Sciatic nerve (tissue), 2 donors: ENCODE results near the gene ZNF221. TPM values are rescaled to one million over a fixed set of nuclear protein-coding genes. Genes with fewer than 3 reads are reported as not detected.
"Not testable (repeated sequence)": the region's sequence is repeated elsewhere in the genome, so short reads cannot be mapped to it uniquely, and the experiment has no call there.

Experiments
- ATAC-seq: fragments of 200-7000 bp; cut with Tn5 transposase; one replicate; pipeline ENCODE4 v1.9.1; 2020; ENCODE audit warnings: mild to moderate bottlenecking, moderate library complexity
- DNase-seq: peaks from one replicate; pipeline ENCODE4 v3.0.0-alpha.2; 2020; ENCODE audit warnings: low spot score
- intact Hi-C: fragments of 100-400 bp; cut with DNase I; formaldehyde crosslinking; loops from one replicate; pipeline ENCODE4 v1.14.2; 2022
- total RNA-seq: library from RNA; stranded (reverse); fragmentation: NEBNext Ultra II Directional; extraction: Animal tissue kit (Norgen Biotek cat#: 25700); gene quantifications from one replicate; pipeline ENCODE4 v1.2.1, GENCODE V29; 2021
- donor health status: DM: no; HTN: no; CAD: no.
- donor health status: DM: no; HTN: no; CAD: no.

Gene ZNF221
- total RNA-seq = 12.2 TPM

DNA sequence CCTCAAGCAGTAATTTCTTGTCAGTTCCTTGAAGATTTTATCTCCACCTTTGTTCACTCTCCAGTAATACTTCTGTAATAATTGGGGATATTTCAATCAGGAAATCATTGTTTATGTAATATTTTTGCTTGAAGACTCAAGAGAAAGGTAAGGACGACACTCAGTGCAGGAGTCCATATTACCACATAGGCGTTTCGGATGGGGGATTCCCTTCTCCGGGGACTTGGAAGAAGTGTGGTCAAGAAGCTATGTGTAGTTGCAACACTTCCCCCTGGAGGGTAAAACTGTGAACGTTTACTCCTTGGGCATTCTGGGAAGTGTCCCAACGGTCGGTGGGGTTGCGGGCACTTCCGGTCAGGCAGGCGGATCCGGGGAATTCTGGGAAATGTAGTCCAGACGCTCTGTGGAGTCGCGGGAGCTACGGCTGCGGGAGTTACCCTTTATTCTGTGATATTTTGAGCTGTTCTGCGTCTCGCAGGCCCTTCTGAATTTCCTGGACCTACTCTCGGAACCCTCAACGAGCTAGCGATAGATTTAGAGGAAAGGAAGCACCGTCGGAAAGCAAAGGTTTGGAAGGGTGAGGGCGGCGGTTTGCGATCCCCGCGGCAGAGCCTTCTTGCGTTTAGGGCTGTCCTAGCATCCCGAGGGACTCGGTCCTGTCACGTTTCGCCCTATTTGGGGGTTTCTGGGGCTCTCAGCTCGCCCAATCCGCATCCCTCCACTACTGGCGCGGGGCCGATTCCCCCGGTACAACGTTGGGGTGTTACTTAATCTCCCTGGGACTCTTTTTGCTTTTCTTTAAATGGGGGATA is at the start of gene ZNF221:
Gene ZNF221 (plus strand): TSS at position 395 of the 812 bp plus-strand sequence. CDS start 11,499 bp downstream, outside the sequence.
- intact Hi-C loops = no loop called here
- DNase-seq (peak; percentile 92), ATAC-seq (peak; percentile 100)

DNA sequence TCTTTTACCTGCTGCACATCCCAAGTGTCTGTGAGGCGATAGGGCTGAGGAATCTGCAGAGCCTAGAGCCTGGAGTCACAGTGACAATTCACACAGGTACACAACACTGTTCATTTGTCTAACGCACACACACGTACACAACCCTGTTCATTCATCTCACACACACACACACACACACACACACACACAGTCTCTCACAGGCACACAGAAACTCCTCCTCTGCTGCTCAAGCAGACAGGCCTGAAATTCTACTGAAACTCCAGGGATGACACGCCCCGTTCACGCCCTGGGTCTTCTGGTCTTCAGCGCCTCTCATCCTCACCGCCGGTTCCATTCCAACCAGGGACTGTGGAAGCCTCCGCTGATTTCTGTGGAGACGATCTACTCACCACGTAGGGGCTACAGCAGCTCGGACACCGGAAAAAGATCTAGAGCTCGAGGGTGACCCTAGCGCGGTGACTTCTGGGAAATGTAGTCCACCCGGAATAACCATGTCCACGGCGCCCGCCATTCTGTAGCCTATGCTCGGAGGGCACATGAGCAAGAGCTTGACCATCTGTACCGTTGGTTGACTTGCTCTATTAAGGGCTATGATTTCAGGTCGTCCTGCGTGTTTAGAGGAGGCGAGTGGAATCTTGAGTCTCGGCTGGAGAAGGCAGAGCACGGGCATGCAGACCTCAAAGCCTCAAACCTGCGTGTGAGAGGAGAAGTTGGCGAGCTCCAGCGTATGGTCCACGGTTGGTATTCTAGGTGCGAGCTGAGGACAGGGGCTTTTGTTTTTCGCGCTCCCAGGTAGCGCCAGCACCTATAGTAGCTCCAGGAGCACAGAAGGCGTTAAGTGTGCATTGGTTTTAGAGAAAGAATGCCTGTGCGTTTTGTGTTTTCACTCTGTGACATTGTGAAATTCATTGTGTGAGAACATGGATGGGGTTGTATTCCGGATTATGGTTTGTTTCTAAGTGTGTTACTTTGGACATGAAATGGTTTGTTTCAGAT is 49.3 kb upstream of the ZNF221 start:
- DNase-seq (peak; percentile 86), ATAC-seq (peak; percentile 98)
- intact Hi-C loops = no loop called here

DNA sequence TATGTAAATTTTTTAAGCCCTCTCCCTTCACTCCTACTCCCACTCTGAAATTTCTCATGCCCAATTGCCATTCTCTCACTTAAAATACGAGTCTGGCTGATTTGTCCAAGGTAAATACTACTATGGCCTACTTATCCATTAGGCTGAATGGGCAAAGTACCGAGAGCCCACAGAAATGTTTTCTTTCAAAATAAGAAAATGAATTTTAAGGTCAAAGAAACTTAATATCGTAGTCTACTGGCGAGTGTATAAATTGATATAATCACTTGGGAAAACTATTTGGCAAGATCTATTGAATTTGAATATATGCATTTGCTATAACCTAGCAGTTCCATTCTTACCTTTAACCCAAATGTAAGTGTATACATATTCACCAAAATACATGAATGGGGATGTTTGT is 48.6 kb upstream of the ZNF221 start:
- DNase-seq (no peak), ATAC-seq (no peak)
- intact Hi-C loops = no loop called here

- DNase-seq (no peak), ATAC-seq (no peak)
- intact Hi-C loops = no loop called here
Measured at GRCh38 chr19:43905897-43906296, 45.1 kb upstream of the ZNF221 start.

- ATAC-seq (no peak), DNase-seq (no peak)
- intact Hi-C loops = no loop called here
Measured at GRCh38 chr19:43906774-43907173, 44.3 kb upstream of the ZNF221 start.

DNA sequence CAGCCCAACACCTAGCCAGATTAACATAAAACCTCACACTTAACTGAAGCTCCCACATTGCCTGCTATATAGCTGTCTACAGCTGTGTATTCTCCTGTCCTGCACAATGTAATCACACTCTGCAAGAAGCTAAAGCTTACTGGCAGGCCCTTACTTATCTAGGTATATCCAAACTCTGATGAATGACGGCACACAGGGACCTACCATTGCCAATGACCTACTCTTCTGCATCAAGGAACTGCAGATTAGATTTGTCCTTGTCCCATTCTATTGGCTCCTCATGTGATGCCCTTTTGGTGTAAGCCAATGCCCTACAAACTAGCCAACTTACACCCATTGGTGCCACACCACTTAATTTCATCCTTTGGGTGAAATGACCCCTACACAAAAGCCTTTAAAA is 42.4 kb upstream of the ZNF221 start:
- intact Hi-C loops = no loop called here
- ATAC-seq = no peak
- DNase-seq = no peak

DNA sequence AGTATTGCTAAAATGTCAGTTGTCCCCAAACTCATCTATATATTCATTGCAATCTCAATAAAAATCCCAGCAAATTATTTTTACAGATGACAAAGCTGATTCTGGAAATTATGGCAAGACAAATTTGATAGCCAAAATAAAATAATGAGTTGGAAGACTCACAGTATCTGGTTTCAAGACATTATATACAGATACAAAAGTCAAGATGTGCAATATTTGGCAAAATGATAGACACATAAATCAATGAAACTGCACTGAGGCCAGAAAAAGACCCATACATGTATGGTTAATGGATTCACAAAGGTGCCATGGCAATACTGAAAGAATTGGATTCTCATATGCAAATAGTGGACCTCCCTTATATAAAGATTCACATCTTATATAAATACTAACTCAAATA is 40.1 kb upstream of the ZNF221 start:
- no peak for ATAC-seq
- no peak for DNase-seq
- intact Hi-C loops = no loop called here

GRCh38 chr19:43913383-43913782 is 37.6 kb upstream of the ZNF221 start:
- intact Hi-C loops = no loop called here
- ATAC-seq (no peak), DNase-seq (no peak)

DNA sequence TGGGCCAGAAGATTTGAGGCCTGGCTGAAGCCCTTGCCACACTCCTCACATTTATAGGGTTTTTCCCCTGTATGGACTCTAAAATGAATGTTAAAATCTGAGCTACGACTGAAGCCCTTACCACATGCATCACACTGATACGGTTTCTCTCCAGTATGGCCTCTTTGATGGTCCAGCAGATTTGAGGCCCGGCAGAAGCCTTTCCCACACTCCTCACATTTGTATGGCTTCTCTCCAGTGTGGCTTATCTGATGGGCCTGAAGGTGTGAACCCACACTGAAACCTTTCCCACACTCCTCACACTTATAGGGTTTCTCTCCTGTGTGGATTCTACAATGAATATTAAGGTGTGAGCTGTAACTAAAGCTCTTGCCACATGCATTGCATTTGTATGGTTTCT is 37.0 kb upstream of the ZNF221 start:
- ATAC-seq = no peak
- no peak for DNase-seq
- intact Hi-C loops = no loop called here

DNA sequence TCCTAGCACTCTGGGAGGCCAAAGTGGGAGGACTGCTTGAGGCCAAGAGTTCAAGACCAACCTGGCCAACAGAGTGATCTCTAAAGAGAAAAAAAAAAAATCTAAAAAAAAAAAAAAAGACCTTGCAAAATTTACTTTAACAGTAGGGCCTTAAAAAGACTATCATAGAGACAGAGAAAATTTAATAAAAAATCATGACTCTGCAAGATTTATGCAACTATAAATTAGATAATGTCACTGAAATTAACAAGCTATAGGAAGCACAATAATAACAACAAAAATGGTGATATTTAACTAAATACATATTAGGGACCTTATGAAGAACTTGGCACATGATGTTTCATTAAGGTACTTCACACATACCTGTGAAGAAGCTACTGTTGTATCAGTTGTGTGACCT is 27.2 kb upstream of the ZNF221 start:
- ATAC-seq = no peak
- no peak for DNase-seq
- intact Hi-C loops = no loop called here

- ATAC-seq (no peak), DNase-seq (no peak)
- intact Hi-C loops = no loop called here
Measured at GRCh38 chr19:43928820-43929219, 22.2 kb upstream of the ZNF221 start.

DNA sequence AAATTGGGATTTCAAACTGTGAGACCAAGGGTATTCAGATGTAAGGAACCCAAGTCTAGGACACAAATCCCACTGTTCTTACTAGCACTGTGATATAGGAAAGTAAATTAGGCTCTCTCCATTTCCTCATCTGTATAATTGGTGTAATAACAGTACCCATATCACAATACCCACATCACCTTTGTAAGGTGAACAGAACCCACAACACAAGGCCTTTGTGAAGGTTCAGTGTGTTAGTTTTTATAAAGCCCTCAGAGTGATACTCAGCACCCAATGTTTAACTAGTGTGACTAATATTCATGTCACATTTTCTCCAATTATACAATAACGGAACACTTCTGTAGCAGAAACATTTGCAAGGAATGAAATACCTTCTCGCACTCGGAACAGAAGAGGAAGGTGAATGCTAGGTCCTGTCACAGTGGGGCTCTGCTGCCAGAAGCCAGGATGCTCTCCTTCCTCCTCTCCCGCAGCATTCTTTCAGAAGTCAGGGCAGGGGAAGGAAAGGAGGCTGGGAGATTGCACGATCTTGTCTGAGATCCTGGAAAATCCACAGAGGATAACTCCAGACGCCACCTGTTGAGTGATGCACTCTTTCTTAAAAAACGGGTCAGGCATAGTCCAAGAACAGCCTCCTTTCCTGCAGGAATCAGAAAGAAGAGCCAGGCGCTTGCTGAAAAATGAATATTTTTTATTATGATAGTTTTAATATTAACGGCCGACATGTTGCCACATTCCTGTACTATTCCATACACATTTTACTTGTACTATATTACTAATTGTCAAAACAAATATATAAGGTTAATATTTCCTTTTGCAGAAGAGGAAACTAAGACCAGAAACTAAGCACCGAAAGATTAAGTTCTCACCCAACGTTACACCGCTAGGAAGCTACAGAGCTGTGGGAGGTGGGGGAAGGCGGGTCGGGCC is 16.7 kb upstream of the ZNF221 start:
- intact Hi-C loops = no loop called here
- DNase-seq = no peak
- ATAC-seq = no peak

GRCh38 chr19:43934985-43935708 is 15.9 kb upstream of the ZNF221 start, which contains the start of gene ZNF45:
Gene ZNF45, minus strand, starts transcription at chr19:43935282. Its CDS starts 13,097 bp downstream, at chr19:43922185.
- DNase-seq (peak; percentile 92), ATAC-seq (peak; percentile 100)
- intact Hi-C loops = no loop called here

DNA sequence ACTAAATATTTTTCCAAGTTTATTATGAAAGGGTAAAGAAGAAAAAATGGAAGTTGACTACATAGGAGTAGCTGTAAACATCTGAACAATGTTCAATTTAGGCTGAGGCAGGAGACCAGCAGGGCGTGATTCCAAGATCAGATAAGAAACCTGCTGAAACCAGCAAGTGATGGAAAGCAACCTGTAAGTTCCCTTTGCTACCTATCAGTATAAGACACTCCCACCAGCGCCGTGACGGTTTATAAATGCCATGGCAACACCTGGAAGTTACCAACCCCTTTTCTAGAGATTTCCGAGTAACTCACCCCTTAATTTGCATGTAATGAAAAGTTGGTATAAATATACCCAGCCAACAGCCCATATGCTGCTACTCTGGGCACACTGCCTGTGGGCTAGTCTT is 14.8 kb upstream of the ZNF221 start:
- intact Hi-C loops = no loop called here
- DNase-seq = no peak
- ATAC-seq = no peak

GRCh38 chr19:43939557-43940260 is 11.3 kb upstream of the ZNF221 start:
- intact Hi-C loops = no loop called here
- ATAC-seq (no peak), DNase-seq (no peak)

- ATAC-seq (no peak), DNase-seq (no peak)
- intact Hi-C loops = no loop called here
Measured at GRCh38 chr19:43940719-43941118, 10.3 kb upstream of the ZNF221 start.

DNA sequence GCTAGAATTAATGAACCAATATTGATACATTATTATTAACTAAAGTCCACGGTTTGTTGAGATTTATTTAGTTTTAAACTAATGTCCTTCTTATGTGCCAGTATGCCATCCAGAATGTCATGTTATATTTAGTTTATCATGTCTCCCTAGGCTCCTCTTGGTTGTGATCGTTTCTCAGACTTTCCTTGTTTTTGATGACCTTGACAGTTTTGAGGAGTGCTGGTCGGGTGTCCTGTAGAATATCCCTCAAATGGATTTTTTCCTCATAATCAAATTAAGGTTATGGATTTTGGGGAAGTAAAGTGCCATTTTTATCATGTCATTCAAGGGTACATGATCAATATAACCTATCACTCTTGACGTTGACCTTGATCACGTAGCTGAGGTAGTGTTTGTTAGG is 9.8 kb upstream of the ZNF221 start:
- intact Hi-C loops = no loop called here
- ATAC-seq (no peak), DNase-seq (no peak)

DNA sequence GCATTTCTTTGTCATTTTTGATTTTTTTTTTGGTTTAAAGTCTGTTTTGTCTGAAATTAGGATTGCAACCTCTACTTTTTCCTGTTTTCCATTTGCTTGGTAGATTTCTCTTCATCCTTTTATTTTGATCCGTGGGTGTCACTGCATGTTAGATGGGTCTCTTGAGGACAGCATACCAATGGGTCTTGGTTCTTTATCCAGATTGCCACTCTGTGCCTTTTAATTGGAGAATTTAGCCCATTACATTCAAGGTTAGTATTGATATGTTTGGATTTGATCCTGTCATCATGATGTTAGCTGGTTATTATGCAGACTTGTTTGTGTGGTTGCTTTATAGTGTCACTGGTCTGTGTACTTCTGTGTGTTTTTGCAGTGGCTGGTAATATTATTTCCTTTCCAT is 3.6 kb upstream of the ZNF221 start:
- ATAC-seq, DNase-seq, intact Hi-C loops: not testable (repeated sequence)
